Gastroesophageal sphincter (tissue), 4 donors: ENCODE measurements around the gene ELAVL1. TPM values are rescaled to one million over a fixed set of nuclear protein-coding genes. Genes with fewer than 3 reads are reported as not detected.

Experiments used
- ATAC-seq: fragments of 150-250 bp; one replicate; pipeline ENCODE4 v1.9.1; 2016; ENCODE audit warnings: mild to moderate bottlenecking, moderate library complexity
- H3K27ac ChIP-seq, 4 donors: fragments of 200-600 bp; sonication (generic) in 3 of 4; 1 replicate in 3 of 4; 2 replicates in 1 of 4; pipeline ENCODE4 v1.5.1; 2016 to 2019
- H3K27me3 ChIP-seq: fragments of 200-600 bp; sonication (generic); one replicate; pipeline ENCODE4 v1.5.1; 2019
- H3K36me3 ChIP-seq, 2 donors: fragments of 200-600 bp; sonication (generic); one replicate each; pipeline ENCODE4 v1.5.1; 2019; ENCODE audit warnings: control low read depth in 1 of 2
- H3K4me1 ChIP-seq, 3 donors: fragments of 200-600 bp; sonication (generic); 1 replicate in 2 of 3; 2 replicates in 1 of 3; pipeline ENCODE4 v1.5.1; 2016 to 2019; ENCODE audit warnings: control low read depth in 2 of 3
- H3K4me3 ChIP-seq, 2 donors: fragments of 200-600 bp; sonication (generic); one replicate each; pipeline ENCODE4 v1.5.1; 2019; ENCODE audit warnings: mild to moderate bottlenecking in 1 of 2, moderate library complexity in 1 of 2
- H3K9me3 ChIP-seq, 3 donors: fragments of 200-600 bp; sonication (generic); one replicate each; pipeline ENCODE4 v1.5.1; 2017 to 2019; ENCODE audit warnings: control low read depth in 2 of 3
- CTCF ChIP-seq, 4 experiments: fragments of 200-600 bp in 2 of 4; fragments of 450-650 bp in 2 of 4; sonication (generic) in 1 of 4; IDR thresholded peaks; one replicate each; pipeline ENCODE4 v1.5.1; 2017 to 2019; ENCODE audit warnings: antibody characterized with exemption in 4 of 4, mild to moderate bottlenecking in 2 of 4, moderate library complexity in 2 of 4
- EP300 ChIP-seq: sonication (generic); formaldehyde crosslinking; IDR thresholded peaks from one replicate; pipeline ENCODE4 v1.6.1; 2017; ENCODE audit warnings: antibody characterized with exemption, mild to moderate bottlenecking
- POLR2A ChIP-seq, 2 donors: fragments of 450-650 bp; IDR thresholded peaks; one replicate each; pipeline ENCODE4 v1.6.1; 2017; ENCODE audit warnings: antibody characterized with exemption in 2 of 2, mild to moderate bottlenecking in 2 of 2, moderate library complexity in 1 of 2
- POLR2AphosphoS5 ChIP-seq: sonication (generic); formaldehyde crosslinking; IDR thresholded peaks from one replicate; pipeline ENCODE4 v1.6.1; 2017; ENCODE audit warnings: antibody characterized with exemption
- WGBS, 2 donors: methylation state at CpG; one replicate each; pipeline ENCODE4 v1.1.5; 2018; ENCODE audit warnings: low coverage in 1 of 2; 5-methylcytosine and 5-hydroxymethylcytosine counted together
- total RNA-seq, 4 donors: library from RNA; depleted of rRNA; stranded (reverse); fragments of >200 nt; gene quantifications; one replicate each; pipeline ENCODE4 v1.1.0, GENCODE V29; 2016

ELAVL1 gene
- total RNA-seq, 4 donors from 2014 or later = 30.8 to 62.5 (median 34.6) TPM

DNA sequence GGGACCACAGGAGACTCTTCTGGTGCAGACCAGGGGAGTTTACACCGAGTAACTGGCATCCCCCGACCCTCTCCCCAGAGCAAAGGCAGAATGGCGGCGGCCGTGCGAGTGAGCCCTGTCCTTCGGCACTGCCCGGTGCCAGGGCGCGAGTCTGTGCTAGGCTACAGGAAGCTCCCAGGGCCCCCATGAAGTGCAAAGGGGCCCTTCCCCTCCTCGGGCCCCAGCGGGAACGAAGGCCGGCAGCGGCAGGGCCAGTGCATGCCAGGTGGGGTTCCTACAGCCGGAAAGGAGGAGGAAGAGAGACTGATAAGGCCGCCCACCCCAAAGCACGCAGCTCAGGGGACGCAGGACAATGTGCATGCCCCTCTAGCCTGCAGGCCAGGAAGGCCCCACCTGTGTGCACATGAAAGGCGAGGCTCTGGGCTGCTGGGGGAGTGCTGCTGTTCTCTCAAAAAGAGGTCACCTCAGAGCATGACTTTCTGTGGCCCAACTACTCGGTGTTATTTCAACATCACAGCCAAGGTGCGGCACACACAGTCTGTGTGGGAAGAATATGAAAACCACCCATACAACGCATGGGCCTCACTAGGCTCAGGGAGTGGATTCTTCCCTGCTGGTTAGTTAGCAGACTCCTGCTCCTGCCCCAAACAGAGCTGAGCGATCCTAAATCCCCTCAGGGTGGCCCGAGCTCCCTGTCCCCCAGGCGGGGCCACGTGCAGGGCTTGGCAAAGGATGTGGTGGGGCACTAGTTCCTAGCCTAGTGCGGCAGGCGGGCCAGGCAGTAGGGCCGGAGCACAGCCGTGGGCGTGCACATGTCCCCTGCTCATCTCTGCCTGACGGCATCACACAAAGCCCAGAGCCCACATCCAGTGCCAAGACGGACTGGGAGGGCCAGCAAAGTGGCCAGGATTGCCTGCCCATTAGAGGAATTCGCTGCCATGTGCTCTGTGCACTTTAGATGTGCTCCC is 33.6 kb downstream of the ELAVL1 start:
- H3K36me3 ChIP-seq = peaks cover 0 to 95% of the 10 kb centered on the region in 2 donors
- TF ChIP-seq EP300 (no peak), POLR2A (IDR thresholded peaks at IDR 0.05) (no peak), CTCF (IDR thresholded peaks at IDR 0.05) (no peak), POLR2AphosphoS5 (no peak)
- H3K27me3 ChIP-seq = no peaks in the 10 kb centered on the region
- ATAC-seq = no peak
- 100% methylated on average over 1 to 2 of the region's 35 CpGs for WGBS, 2 donors
- no peaks in the 10 kb centered on the region for H3K4me1 ChIP-seq
- H3K9me3 ChIP-seq = no peaks in the 10 kb centered on the region
- no peak overlapping the region for H3K4me3 ChIP-seq
- no peak overlapping the region for H3K27ac ChIP-seq

DNA sequence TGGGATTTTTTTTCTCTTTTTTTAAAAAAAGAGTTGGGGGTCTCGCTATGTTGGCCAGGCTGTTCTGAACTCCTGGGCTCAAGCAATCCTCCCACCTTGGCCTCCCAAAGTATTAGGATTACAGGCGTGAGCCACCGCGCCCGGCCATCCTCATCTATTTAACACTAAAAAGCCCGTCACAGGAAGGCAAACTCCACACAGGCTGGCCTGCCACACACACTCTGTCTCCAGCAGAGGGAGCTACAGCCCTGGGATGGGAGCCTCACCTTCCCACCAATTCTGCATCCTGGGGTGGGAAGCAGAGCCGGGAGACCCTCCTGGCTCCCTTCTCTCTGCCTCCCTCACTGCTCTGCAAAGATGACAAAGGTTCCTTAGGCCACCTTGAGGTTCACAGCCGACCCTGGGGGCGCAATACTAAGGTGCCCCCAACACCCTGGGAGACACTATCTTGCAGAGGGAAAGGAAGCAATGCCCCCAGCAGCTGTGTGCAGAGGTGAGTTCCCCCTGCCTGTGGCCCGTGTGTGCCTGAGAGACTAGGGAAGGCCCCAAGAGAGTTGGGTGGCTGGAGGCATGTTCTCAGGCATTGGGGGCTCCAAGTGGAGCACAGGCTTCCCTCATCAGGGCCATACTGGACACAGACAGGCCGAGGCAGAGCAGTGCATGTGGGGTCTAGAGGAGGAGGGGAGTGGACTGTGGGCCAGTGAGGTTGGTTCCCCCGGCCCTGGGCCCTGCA is 34.6 kb downstream of the ELAVL1 start:
- Histone ChIP-seq H3K27ac (no peak overlapping the region), H3K4me1 (no peaks in the 10 kb centered on the region), H3K27me3 (no peaks in the 10 kb centered on the region), H3K36me3 (peaks cover 0 to 97% of the 10 kb centered on the region in 2 donors), H3K9me3 (no peaks in the 10 kb centered on the region), H3K4me3 (no peak overlapping the region)
- no peak for TF ChIP-seq POLR2AphosphoS5
- no peak for TF ChIP-seq EP300
- TF ChIP-seq CTCF (IDR thresholded peaks at IDR 0.05) = peak in 3 of 4 experiments; percentile 40 to 58 (median 44)
- no peak for TF ChIP-seq POLR2A (IDR thresholded peaks at IDR 0.05)
- 65 to 83% methylated on average over 1 to 9 of the region's 12 CpGs for WGBS, 2 donors
- ATAC-seq = no peak

- no peak for ATAC-seq
- no peaks in the 10 kb centered on the region for H3K9me3 ChIP-seq
- no peak overlapping the region for H3K4me3 ChIP-seq
- peaks cover 0 to 97% of the 10 kb centered on the region in 2 donors for H3K36me3 ChIP-seq
- H3K4me1 ChIP-seq = no peaks in the 10 kb centered on the region
- no peak for TF ChIP-seq POLR2A (IDR thresholded peaks at IDR 0.05)
- no peak for TF ChIP-seq EP300
- no peak for TF ChIP-seq POLR2AphosphoS5
- no peak for TF ChIP-seq CTCF (IDR thresholded peaks at IDR 0.05)
- no peaks in the 10 kb centered on the region for H3K27me3 ChIP-seq
- H3K27ac ChIP-seq = no peak overlapping the region
- WGBS, 2 donors = 70 to 88% methylated on average over 2 to 11 of the region's 11 CpGs
Measured at GRCh38 chr19:7969555-7969939, 35.9 kb downstream of the ELAVL1 start.

GRCh38 chr19:7968796-7969554 is 36.5 kb downstream of the ELAVL1 start:
- H3K9me3 ChIP-seq = no peaks in the 10 kb centered on the region
- peaks cover 0 to 97% of the 10 kb centered on the region in 2 donors for H3K36me3 ChIP-seq
- no peak for ATAC-seq
- TF ChIP-seq POLR2A (IDR thresholded peaks at IDR 0.05) = no peak
- no peak for TF ChIP-seq POLR2AphosphoS5
- TF ChIP-seq EP300 = no peak
- TF ChIP-seq CTCF (IDR thresholded peaks at IDR 0.05) = no peak
- H3K4me1 ChIP-seq = no peaks in the 10 kb centered on the region
- 60 to 75% methylated on average over 2 to 5 of the region's 20 CpGs for WGBS, 2 donors
- H3K27ac ChIP-seq = no peak overlapping the region
- no peaks in the 10 kb centered on the region for H3K27me3 ChIP-seq
- H3K4me3 ChIP-seq = no peak overlapping the region
